Endothelial cell of umbilical vein (primary cell): ENCODE data around the gene GGACT.

Experiments
- POLR2A ChIP-seq: IDR thresholded peaks from 2 replicates; pipeline ENCODE4 v1.6.1; 2012; ENCODE audit warnings: low read depth, mild to moderate bottlenecking, control low read depth, low read length
- TF ChIP-seq, protein P1 (sequence below), 2 donors: IDR thresholded peaks; 1 replicate in 1 of 2; 2 replicates in 1 of 2; pipeline ENCODE4 v1.5.1; 2011; ENCODE audit warnings: low read length in 2 of 2, mild to moderate bottlenecking in 2 of 2, moderate library complexity in 2 of 2, control low read depth in 1 of 2, inconsistent platforms in 1 of 2, low read depth in 1 of 2; ENCODE audit not compliant: insufficient read depth in 1 of 2; ENCODE audit errors: extremely low read depth in 1 of 2

GRCh38 chr13:100537951-100538462 lies 50.6 kb downstream of the GGACT start:
- TF ChIP-seq, protein P1, sequence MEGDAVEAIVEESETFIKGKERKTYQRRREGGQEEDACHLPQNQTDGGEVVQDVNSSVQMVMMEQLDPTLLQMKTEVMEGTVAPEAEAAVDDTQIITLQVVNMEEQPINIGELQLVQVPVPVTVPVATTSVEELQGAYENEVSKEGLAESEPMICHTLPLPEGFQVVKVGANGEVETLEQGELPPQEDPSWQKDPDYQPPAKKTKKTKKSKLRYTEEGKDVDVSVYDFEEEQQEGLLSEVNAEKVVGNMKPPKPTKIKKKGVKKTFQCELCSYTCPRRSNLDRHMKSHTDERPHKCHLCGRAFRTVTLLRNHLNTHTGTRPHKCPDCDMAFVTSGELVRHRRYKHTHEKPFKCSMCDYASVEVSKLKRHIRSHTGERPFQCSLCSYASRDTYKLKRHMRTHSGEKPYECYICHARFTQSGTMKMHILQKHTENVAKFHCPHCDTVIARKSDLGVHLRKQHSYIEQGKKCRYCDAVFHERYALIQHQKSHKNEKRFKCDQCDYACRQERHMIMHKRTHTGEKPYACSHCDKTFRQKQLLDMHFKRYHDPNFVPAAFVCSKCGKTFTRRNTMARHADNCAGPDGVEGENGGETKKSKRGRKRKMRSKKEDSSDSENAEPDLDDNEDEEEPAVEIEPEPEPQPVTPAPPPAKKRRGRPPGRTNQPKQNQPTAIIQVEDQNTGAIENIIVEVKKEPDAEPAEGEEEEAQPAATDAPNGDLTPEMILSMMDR (IDR thresholded peaks at IDR 0.05; ENCODE audit: extremely low read depth in 1 of 2, insufficient read depth in 1 of 2, low read depth in 1 of 2, low read length in 2 of 2) = no peak
- no peak for TF ChIP-seq POLR2A
